Measurements from ENCODE around the gene PSMA4. TPM values are rescaled to one million over a fixed set of nuclear protein-coding genes. Genes with fewer than 3 reads are reported as not detected.

PSMA4 gene
- polyA plus RNA-seq, 1 of the 3 experiments (the other 2 are of a cell fraction) = 212 TPM

- ChIA-PET CTCF (no interaction called here), POLR2A (no interaction called here)
- no peak overlapping the region for H3K9ac ChIP-seq
- TF ChIP-seq MXI1 (IDR thresholded peaks at IDR 0.05; ENCODE audit: low read depth, low read length) = no peak
- TF ChIP-seq FOXM1 (IDR thresholded peaks at IDR 0.05; ENCODE audit: low read depth) = no peak
- no peak for TF ChIP-seq MEF2A (IDR thresholded peaks at IDR 0.05; ENCODE audit: borderline replicate concordance, low read depth)
- no peak for TF ChIP-seq FOXJ3 (CRISPR knock-in tag; IDR thresholded peaks at IDR 0.05)
- no peak for TF ChIP-seq GABPA (IDR thresholded peaks at IDR 0.05; ENCODE audit: low read depth)
- TF ChIP-seq POLR2AphosphoS5 (IDR thresholded peaks at IDR 0.05; ENCODE audit: low read depth, low read length) = no peak
- no peak for TF ChIP-seq SMC3 (IDR thresholded peaks at IDR 0.05; ENCODE audit: low read depth, low read length)
- TF ChIP-seq GATA2 (CRISPR knock-in tag; IDR thresholded peaks at IDR 0.05) = no peak
- TF ChIP-seq FOSL2 (IDR thresholded peaks at IDR 0.05; ENCODE audit: borderline replicate concordance, low read depth) = no peak
- TF ChIP-seq MAX (IDR thresholded peaks at IDR 0.05; ENCODE audit: low read depth) = no peak
- TF ChIP-seq EZH2phosphoT487 (IDR thresholded peaks at IDR 0.05; ENCODE audit: borderline replicate concordance, low read depth) = no peak
- H3K36me3 ChIP-seq (replicated peaks in 1 of 2; ENCODE audit: control insufficient read depth in 1 of 2, insufficient read depth in 2 of 2, low read length in 1 of 2) = no peaks in the 10 kb centered on the region
- 39% methylated on average over 2 of the region's 2 CpGs for WGBS (ENCODE audit: low lambda C conversion rate)
- no peaks in the 10 kb centered on the region for H4K20me1 ChIP-seq (ENCODE audit: insufficient read depth)
- no peaks in the 10 kb centered on the region for H3K9me3 ChIP-seq
- no peaks in the 10 kb centered on the region for H3F3A ChIP-seq (replicated peaks; ENCODE audit: insufficient read depth)
- no peak for DNase-seq
- no peak overlapping the region for H3K4me3 ChIP-seq (ENCODE audit: low read depth in 2 of 2, low read length in 1 of 2)
- no peak overlapping the region for H2AFZ ChIP-seq (ENCODE audit: low read depth)
- no peaks in the 10 kb centered on the region for H3K79me2 ChIP-seq (ENCODE audit: insufficient read depth)
- no peaks in the 10 kb centered on the region for H3K9me2 ChIP-seq
- peaks cover 0 to 2% of the 10 kb centered on the region in 2 experiments; a peak in 1 of 4 replicates for H3K4me1 ChIP-seq (ENCODE audit: control insufficient read depth in 1 of 2, insufficient read depth in 2 of 2, low read depth in 1 of 2, low read length in 1 of 2)
- H3K4me2 ChIP-seq = no peak overlapping the region
- H3K27ac ChIP-seq (ENCODE audit: low read depth in 2 of 2, low read length in 1 of 2) = no peak overlapping the region
- H3K27me3 ChIP-seq (ENCODE audit: insufficient read depth) = no peaks in the 10 kb centered on the region
Observed at GRCh38 chr15:78533331-78533730, 6.9 kb upstream of the PSMA4 start.

GRCh38 chr15:78536134-78536533, 4.1 kb upstream of the PSMA4 start:
- DNase-seq = no peak
- POLR2A ChIA-PET = no interaction called here
- TF ChIP-seq JUND (IDR thresholded peaks at IDR 0.05) (no peak), MEF2A (IDR thresholded peaks at IDR 0.05; ENCODE audit: borderline replicate concordance, low read depth) (no peak), POLR2AphosphoS5 (IDR thresholded peaks at IDR 0.05; ENCODE audit: low read depth, low read length) (no peak), NRF1 (IDR thresholded peaks at IDR 0.05; ENCODE audit: low read depth, low read length) (no peak), MAX (IDR thresholded peaks at IDR 0.05; ENCODE audit: low read depth) (no peak), PBX3 (IDR thresholded peaks at IDR 0.05) (no peak), ZBTB33 (IDR thresholded peaks at IDR 0.05; ENCODE audit: borderline replicate concordance, low read depth) (no peak), MXI1 (IDR thresholded peaks at IDR 0.05; ENCODE audit: low read depth, low read length) (no peak), CHD2 (IDR thresholded peaks at IDR 0.05; ENCODE audit: low read length, partially characterized antibody) (no peak), TEAD4 (IDR thresholded peaks at IDR 0.05; ENCODE audit: borderline replicate concordance, insufficient read depth) (no peak), RXRA (IDR thresholded peaks at IDR 0.05; ENCODE audit: borderline replicate concordance, low read depth) (no peak), FOXJ3 (CRISPR knock-in tag; IDR thresholded peaks at IDR 0.05) (no peak), RFX5 (IDR thresholded peaks at IDR 0.05; ENCODE audit: low read length) (no peak), GATA2 (CRISPR knock-in tag; IDR thresholded peaks at IDR 0.05) (no peak), FOXM1 (IDR thresholded peaks at IDR 0.05; ENCODE audit: low read depth) (no peak), ELF1 (IDR thresholded peaks at IDR 0.05) (no peak), SIN3A (IDR thresholded peaks at IDR 0.05; ENCODE audit: borderline replicate concordance, low read depth, low read length) (no peak), USF2 (IDR thresholded peaks at IDR 0.05; ENCODE audit: borderline replicate concordance, low read depth, low read length) (no peak), TCF12 (IDR thresholded peaks at IDR 0.05) (no peak), RCOR1 (IDR thresholded peaks at IDR 0.05; ENCODE audit: low read length) (no peak)

More at GRCh38 chr15:78536134-78536533, 4.1 kb upstream of the PSMA4 start:
- CTCF ChIA-PET = no interaction called here
- H3K4me2 ChIP-seq = no peak overlapping the region
- peaks cover 0 to 3% of the 10 kb centered on the region in 2 experiments; a peak in 1 of 4 replicates for H3K4me1 ChIP-seq (ENCODE audit: control insufficient read depth in 1 of 2, insufficient read depth in 2 of 2, low read depth in 1 of 2, low read length in 1 of 2)
- H3F3A ChIP-seq (replicated peaks; ENCODE audit: insufficient read depth) = no peaks in the 10 kb centered on the region
- H3K9ac ChIP-seq = no peak overlapping the region
- peaks cover 9% of the 10 kb centered on the region for H3K79me2 ChIP-seq (ENCODE audit: insufficient read depth)
- H3K27me3 ChIP-seq (ENCODE audit: insufficient read depth) = no peaks in the 10 kb centered on the region
- no peaks in the 10 kb centered on the region for H4K20me1 ChIP-seq (ENCODE audit: insufficient read depth)
- H3K4me3 ChIP-seq (ENCODE audit: low read depth in 2 of 2, low read length in 1 of 2) = no peak overlapping the region
- no peaks in the 10 kb centered on the region for H3K9me2 ChIP-seq
- no peak overlapping the region for H3K27ac ChIP-seq (ENCODE audit: low read depth in 2 of 2, low read length in 1 of 2)
- WGBS (ENCODE audit: low lambda C conversion rate) = 91% methylated on average over 1 of the region's 1 CpG
- H2AFZ ChIP-seq (ENCODE audit: low read depth) = no peak overlapping the region
- H3K36me3 ChIP-seq (replicated peaks in 1 of 2; ENCODE audit: control insufficient read depth in 1 of 2, insufficient read depth in 2 of 2, low read length in 1 of 2) = no peaks in the 10 kb centered on the region
- H3K9me3 ChIP-seq = no peaks in the 10 kb centered on the region

Data from SK-N-SH (cell line).